ENCODE measurements around the gene SLC13A5.
"Not testable (repeated sequence)": the region's sequence is repeated elsewhere in the genome, so short reads cannot be mapped to it uniquely, and the experiment has no call there.

SLC13A5 gene

GRCh38 chr17:6711081-6711674, 2.0 kb downstream of the SLC13A5 start:
- no peak for DNase-seq (ENCODE audit: low read depth in 2 of 2)

- DNase-seq (ENCODE audit: low read depth in 2 of 2) = no peak
Measured at GRCh38 chr17:6710317-6710716, 2.9 kb downstream of the SLC13A5 start.

GRCh38 chr17:6708357-6708961, 4.7 kb downstream of the SLC13A5 start:
- no peak for DNase-seq (ENCODE audit: low read depth in 2 of 2)

- DNase-seq (ENCODE audit: low read depth in 2 of 2) = no peak
Measured at GRCh38 chr17:6706996-6707395, 6.2 kb downstream of the SLC13A5 start.

- no peak for DNase-seq (ENCODE audit: low read depth in 2 of 2)
Measured at GRCh38 chr17:6706499-6706898, 6.7 kb downstream of the SLC13A5 start.

GRCh38 chr17:6704470-6705052, 8.6 kb downstream of the SLC13A5 start:
- no peak for DNase-seq (ENCODE audit: low read depth in 2 of 2)

GRCh38 chr17:6703751-6704150, 9.4 kb downstream of the SLC13A5 start:
- no peak for DNase-seq (ENCODE audit: low read depth in 2 of 2)

- DNase-seq (ENCODE audit: low read depth in 2 of 2) = no peak
Measured at GRCh38 chr17:6702567-6703215, 10.5 kb downstream of the SLC13A5 start.

- peak in 1 of 2 donors; percentile 38 for DNase-seq (ENCODE audit: low read depth in 2 of 2)
Measured at GRCh38 chr17:6701719-6702118, 11.4 kb downstream of the SLC13A5 start.

- no peak for DNase-seq (ENCODE audit: low read depth in 2 of 2)
Measured at GRCh38 chr17:6700948-6701307, 12.2 kb downstream of the SLC13A5 start.

- DNase-seq (ENCODE audit: low read depth in 2 of 2) = no peak
Measured at GRCh38 chr17:6699997-6700947, 12.9 kb downstream of the SLC13A5 start.

- no peak for DNase-seq (ENCODE audit: low read depth in 2 of 2)
Measured at GRCh38 chr17:6698004-6698403, 15.2 kb downstream of the SLC13A5 start.

GRCh38 chr17:6696906-6697305, 16.3 kb downstream of the SLC13A5 start:
- DNase-seq (ENCODE audit: low read depth in 2 of 2) = no peak

- no peak for DNase-seq (ENCODE audit: low read depth in 2 of 2)
Measured at GRCh38 chr17:6695565-6695964, 17.6 kb downstream of the SLC13A5 start.

GRCh38 chr17:6695051-6695450, 18.1 kb downstream of the SLC13A5 start:
- DNase-seq (ENCODE audit: low read depth in 2 of 2) = no peak

- DNase-seq (ENCODE audit: low read depth in 2 of 2) = not testable (repeated sequence)
Measured at GRCh38 chr17:6691958-6692357, 21.2 kb downstream of the SLC13A5 start.

- no peak for DNase-seq (ENCODE audit: low read depth in 2 of 2)
Measured at GRCh38 chr17:6691546-6691945, 21.6 kb downstream of the SLC13A5 start.

GRCh38 chr17:6690641-6691040, 22.5 kb downstream of the SLC13A5 start:
- DNase-seq (ENCODE audit: low read depth in 2 of 2) = no peak

GRCh38 chr17:6688944-6689343, 24.2 kb downstream of the SLC13A5 start:
- no peak for DNase-seq (ENCODE audit: low read depth in 2 of 2)

GRCh38 chr17:6686026-6686425, 27.1 kb downstream of the SLC13A5 start:
- no peak for DNase-seq (ENCODE audit: low read depth in 2 of 2)

- DNase-seq (ENCODE audit: low read depth in 2 of 2) = no peak
Measured at GRCh38 chr17:6684881-6685767, 28.0 kb downstream of the SLC13A5 start.

All from stimulated activated CD4-positive, alpha-beta T cell treated with anti-CD3 and anti-CD28 coated beads, Interleukin-15, amount 100 ng/mL, for 48 hours (primary cell).